MM.1S (cell line): ENCODE results near the gene KSR2.

Experiments
- DNase-seq: peaks from one replicate; pipeline ENCODE4 v3.0.0-alpha.2; 2015
- H2AFZ ChIP-seq: fragments of 300-600 bp; sonication (generic); 2 replicates; pipeline ENCODE4 v1.6.0; 2016; ENCODE audit warnings: antibody characterized with exemption, low read length
- H3F3A ChIP-seq: fragments of 300-600 bp; sonication (generic); 2 replicates; pipeline ENCODE4 v1.6.1; 2016; ENCODE audit warnings: mild to moderate bottlenecking, antibody characterized with exemption, low read length, moderate library complexity, mixed read lengths; ENCODE audit not compliant: insufficient read depth
- H3K27ac ChIP-seq: fragments of 300-600 bp; sonication (generic); 2 replicates; pipeline ENCODE4 v1.5.1; 2016; ENCODE audit warnings: mild to moderate bottlenecking, low read length
- H3K27me3 ChIP-seq: fragments of 300-600 bp; sonication (generic); replicated peaks from 2 replicates; pipeline ENCODE4 v1.6.0; 2016; ENCODE audit warnings: low read length; ENCODE audit not compliant: insufficient read depth
- H3K36me3 ChIP-seq: fragments of 300-600 bp; sonication (generic); replicated peaks from 2 replicates; pipeline ENCODE4 v1.6.1; 2016; ENCODE audit warnings: mild to moderate bottlenecking, low read length, mixed read lengths; ENCODE audit not compliant: insufficient read depth
- H3K4me1 ChIP-seq: fragments of 300-600 bp; sonication (generic); 2 replicates; pipeline ENCODE4 v1.6.1; 2016; ENCODE audit warnings: low read length, mixed read lengths
- H3K4me2 ChIP-seq: fragments of 300-600 bp; sonication (generic); 2 replicates; pipeline ENCODE4 v1.6.0; 2016; ENCODE audit warnings: low read depth, low read length
- H3K4me3 ChIP-seq: fragments of 300-600 bp; sonication (generic); 2 replicates; pipeline ENCODE4 v1.5.1; 2016; ENCODE audit warnings: low read length, mixed read lengths
- H3K79me2 ChIP-seq: fragments of 300-600 bp; sonication (generic); 2 replicates; pipeline ENCODE4 v1.6.1; 2016; ENCODE audit warnings: mixed run types, low read length, mixed read lengths
- H3K9ac ChIP-seq: fragments of 300-600 bp; sonication (generic); 2 replicates; pipeline ENCODE4 v1.6.1; 2016; ENCODE audit warnings: low read length, mixed read lengths
- H3K9me2 ChIP-seq: fragments of 300-600 bp; sonication (generic); replicated peaks from 2 replicates; pipeline ENCODE4 v1.6.1; 2016; ENCODE audit warnings: mild to moderate bottlenecking, low read length, mixed read lengths; ENCODE audit not compliant: insufficient read depth
- H3K9me3 ChIP-seq: fragments of 300-600 bp; sonication (generic); replicated peaks from 2 replicates; pipeline ENCODE4 v1.6.1; 2016; ENCODE audit warnings: mild to moderate bottlenecking, low read length, mixed read lengths; ENCODE audit not compliant: insufficient read depth
- H4K20me1 ChIP-seq: fragments of 300-600 bp; sonication (generic); 2 replicates; pipeline ENCODE4 v1.6.1; 2016; ENCODE audit warnings: mild to moderate bottlenecking, low read length, moderate library complexity, mixed read lengths; ENCODE audit not compliant: insufficient read depth
- EZH2 ChIP-seq: fragments of 300-600 bp; sonication (generic); optimal IDR thresholded peaks from 2 replicates; pipeline ENCODE3; 2017; ENCODE audit warnings: low read depth, mild to moderate bottlenecking, antibody characterized with exemption, low read length, mixed read lengths
- EZH2phosphoT487 ChIP-seq: fragments of 300-600 bp; sonication (generic); IDR thresholded peaks from 2 replicates; pipeline ENCODE4 v1.6.1; 2018; ENCODE audit warnings: antibody characterized with exemption, low read length
- TF ChIP-seq, protein P1 (sequence below): fragments of 300-600 bp; sonication (generic); IDR thresholded peaks from 2 replicates; pipeline ENCODE4 v1.5.1; 2016; ENCODE audit warnings: antibody characterized with exemption, low read length, mixed read lengths

The KSR2 gene

DNA sequence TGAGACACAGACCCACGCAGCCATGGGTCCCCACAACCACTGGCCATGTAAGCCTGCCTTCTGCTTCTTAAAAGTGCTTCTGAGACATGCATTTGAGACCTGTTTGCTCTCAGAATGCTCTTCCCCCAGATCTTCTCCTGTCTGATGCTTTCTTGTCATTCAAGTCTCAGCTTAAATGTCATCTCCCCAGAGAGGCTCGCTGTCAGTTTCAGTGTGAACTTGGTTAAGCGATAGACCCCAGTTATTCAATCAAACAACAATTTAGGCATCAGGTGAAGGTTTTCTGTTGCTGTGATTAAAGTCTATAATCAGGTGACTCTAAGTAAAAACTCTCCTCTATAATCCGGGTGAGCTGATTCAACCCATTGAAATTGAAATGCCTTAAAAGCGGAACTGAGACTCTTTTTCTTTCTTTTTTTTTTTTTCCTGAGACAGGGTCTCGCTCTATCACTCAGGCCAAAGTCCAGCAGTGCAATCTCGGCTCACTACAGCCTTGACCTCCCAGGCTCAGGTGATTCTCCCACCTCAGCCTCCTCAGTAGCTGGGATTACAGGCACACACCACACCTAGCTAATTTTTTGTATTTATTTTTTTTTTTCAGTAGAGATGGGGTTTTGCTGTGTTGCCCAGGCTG is 123.4 kb downstream of the KSR2 start:
- Histone ChIP-seq H2AFZ (no peak overlapping the region), H3K4me1 (no peaks in the 10 kb centered on the region), H3K27me3 (no peaks in the 10 kb centered on the region), H3K36me3 (no peaks in the 10 kb centered on the region), H3K4me2 (no peak overlapping the region), H3K9me2 (no peaks in the 10 kb centered on the region), H3F3A (no peaks in the 10 kb centered on the region), H3K4me3 (no peak overlapping the region), H3K27ac (no peak overlapping the region), H3K9me3 (no peaks in the 10 kb centered on the region), H3K79me2 (no peaks in the 10 kb centered on the region), H3K9ac (no peak overlapping the region), H4K20me1 (no peaks in the 10 kb centered on the region)
- no peak for TF ChIP-seq EZH2phosphoT487
- no peak for TF ChIP-seq EZH2
- TF ChIP-seq, protein P1, sequence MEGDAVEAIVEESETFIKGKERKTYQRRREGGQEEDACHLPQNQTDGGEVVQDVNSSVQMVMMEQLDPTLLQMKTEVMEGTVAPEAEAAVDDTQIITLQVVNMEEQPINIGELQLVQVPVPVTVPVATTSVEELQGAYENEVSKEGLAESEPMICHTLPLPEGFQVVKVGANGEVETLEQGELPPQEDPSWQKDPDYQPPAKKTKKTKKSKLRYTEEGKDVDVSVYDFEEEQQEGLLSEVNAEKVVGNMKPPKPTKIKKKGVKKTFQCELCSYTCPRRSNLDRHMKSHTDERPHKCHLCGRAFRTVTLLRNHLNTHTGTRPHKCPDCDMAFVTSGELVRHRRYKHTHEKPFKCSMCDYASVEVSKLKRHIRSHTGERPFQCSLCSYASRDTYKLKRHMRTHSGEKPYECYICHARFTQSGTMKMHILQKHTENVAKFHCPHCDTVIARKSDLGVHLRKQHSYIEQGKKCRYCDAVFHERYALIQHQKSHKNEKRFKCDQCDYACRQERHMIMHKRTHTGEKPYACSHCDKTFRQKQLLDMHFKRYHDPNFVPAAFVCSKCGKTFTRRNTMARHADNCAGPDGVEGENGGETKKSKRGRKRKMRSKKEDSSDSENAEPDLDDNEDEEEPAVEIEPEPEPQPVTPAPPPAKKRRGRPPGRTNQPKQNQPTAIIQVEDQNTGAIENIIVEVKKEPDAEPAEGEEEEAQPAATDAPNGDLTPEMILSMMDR, result no peak
- no peak for DNase-seq

DNA sequence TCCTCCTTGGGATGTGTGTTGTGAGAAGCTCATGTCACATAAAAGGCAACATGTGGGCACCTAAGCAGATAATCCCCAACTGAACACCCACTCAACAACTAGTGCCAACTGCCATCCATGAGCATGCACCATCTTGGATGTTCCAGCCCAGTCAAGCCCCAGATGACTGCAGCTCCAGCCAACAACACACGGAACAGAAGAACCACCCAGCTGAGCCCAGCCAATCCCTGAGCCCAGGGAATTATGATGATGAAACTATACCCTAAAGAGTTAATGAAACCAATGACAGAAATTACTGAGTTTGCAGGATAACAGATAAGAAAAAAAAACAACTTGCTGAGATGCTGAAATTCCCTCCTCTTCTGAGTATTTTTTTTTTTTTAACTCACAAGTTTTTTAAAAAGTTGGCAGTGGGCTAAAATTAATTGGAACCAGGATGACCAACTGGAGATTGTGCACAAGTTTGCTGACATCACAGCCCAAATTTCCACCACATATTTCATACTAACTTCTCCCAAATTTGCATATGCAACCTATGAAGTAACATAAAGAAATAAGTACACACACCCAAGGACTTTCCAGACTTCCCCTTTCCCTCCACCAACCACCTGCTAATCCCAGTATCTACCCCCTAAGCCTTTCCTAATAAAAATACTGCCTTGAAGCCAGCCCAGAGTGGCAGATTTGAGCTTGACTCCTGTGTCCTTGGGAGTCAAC is 124.5 kb downstream of the KSR2 start:
- H3K27ac ChIP-seq, result no peak overlapping the region
- H3K4me1 ChIP-seq, result no peaks in the 10 kb centered on the region
- H3K79me2 ChIP-seq, result no peaks in the 10 kb centered on the region
- no peaks in the 10 kb centered on the region for H3K27me3 ChIP-seq
- no peaks in the 10 kb centered on the region for H3K9me2 ChIP-seq
- H3K4me2 ChIP-seq, result no peak overlapping the region
- H3K9ac ChIP-seq, result no peak overlapping the region
- no peaks in the 10 kb centered on the region for H4K20me1 ChIP-seq
- DNase-seq, result no peak
- H3K36me3 ChIP-seq, result no peaks in the 10 kb centered on the region
- H3F3A ChIP-seq, result no peaks in the 10 kb centered on the region
- H3K4me3 ChIP-seq, result no peak overlapping the region
- H2AFZ ChIP-seq, result no peak overlapping the region
- no peak for TF ChIP-seq EZH2phosphoT487
- no peaks in the 10 kb centered on the region for H3K9me3 ChIP-seq

DNA sequence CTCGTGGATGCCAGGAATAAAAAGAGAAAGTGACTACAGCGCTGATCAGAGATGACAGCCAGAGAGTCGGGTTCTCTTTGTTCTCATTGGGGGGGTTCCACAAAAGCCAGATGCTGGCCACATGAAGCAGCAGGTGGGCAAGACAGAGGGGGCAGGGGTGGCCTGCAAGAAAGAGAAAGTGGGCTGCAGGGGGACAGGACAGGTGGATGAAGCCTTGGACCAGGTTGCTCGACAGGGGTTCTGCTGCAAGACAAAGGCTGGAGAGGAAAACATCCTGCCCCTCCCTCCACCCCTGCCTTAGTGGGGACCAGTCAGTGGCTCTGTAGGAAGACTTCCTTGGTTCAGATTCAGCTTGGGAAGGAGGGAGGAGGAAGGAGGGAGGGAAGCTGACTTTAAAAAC is 126.2 kb downstream of the KSR2 start:
- TF ChIP-seq, protein P1, result no peak
- TF ChIP-seq EZH2 (no peak), EZH2phosphoT487 (no peak)
- no peak for DNase-seq
- Histone ChIP-seq H3F3A (no peaks in the 10 kb centered on the region), H3K36me3 (no peaks in the 10 kb centered on the region), H3K9me3 (no peaks in the 10 kb centered on the region), H3K79me2 (no peaks in the 10 kb centered on the region), H3K4me3 (no peak overlapping the region), H3K9ac (no peak overlapping the region), H3K9me2 (no peaks in the 10 kb centered on the region), H4K20me1 (no peaks in the 10 kb centered on the region), H3K27ac (no peak overlapping the region), H3K27me3 (no peaks in the 10 kb centered on the region), H2AFZ (no peak overlapping the region), H3K4me1 (no peaks in the 10 kb centered on the region), H3K4me2 (no peak overlapping the region)

GRCh38 chr12:117842220-117842619 is 126.6 kb downstream of the KSR2 start:
- Histone ChIP-seq H3K4me3 (no peak overlapping the region), H3K27ac (no peak overlapping the region), H3K4me2 (no peak overlapping the region), H4K20me1 (no peaks in the 10 kb centered on the region), H3F3A (no peaks in the 10 kb centered on the region), H3K36me3 (no peaks in the 10 kb centered on the region), H3K9me2 (no peaks in the 10 kb centered on the region), H2AFZ (no peak overlapping the region), H3K9ac (no peak overlapping the region), H3K27me3 (no peaks in the 10 kb centered on the region), H3K79me2 (no peaks in the 10 kb centered on the region), H3K9me3 (no peaks in the 10 kb centered on the region), H3K4me1 (no peaks in the 10 kb centered on the region)
- DNase-seq, result no peak
- TF ChIP-seq, protein P1, result no peak
- TF ChIP-seq EZH2 (no peak), EZH2phosphoT487 (no peak)
